Measurements from ENCODE around the gene CAPZA2.

The CAPZA2 gene

DNA sequence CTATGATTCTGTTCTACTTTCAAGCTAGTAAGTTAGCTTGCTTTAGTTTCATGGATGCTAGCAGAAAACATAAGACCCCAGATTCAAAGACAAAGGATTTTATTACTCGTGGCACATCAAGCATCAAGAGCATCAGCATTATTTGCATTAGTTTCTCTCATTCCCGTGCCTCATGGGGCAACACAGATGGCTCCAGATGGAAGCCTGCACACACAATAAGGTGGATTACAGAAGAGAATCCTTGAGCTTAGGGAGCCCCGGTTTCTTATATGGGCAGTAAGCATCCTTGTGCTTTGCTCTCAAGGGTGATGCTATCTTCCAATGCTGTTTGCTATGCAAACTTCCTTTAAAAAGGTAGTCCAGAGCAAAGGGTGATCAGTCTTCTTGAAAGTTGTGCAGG, 10.7 kb upstream of the CAPZA2 start:
- H3K9me3 ChIP-seq (ENCODE audit: severe bottlenecking), result no peaks in the 10 kb centered on the region
- H3K27ac ChIP-seq, result no peak overlapping the region
- H3K36me3 ChIP-seq, result no peaks in the 10 kb centered on the region
- H3K4me3 ChIP-seq (ENCODE audit: low read depth, low read length), result no peak overlapping the region
- no peak for DNase-seq
- TF ChIP-seq CTCF (IDR thresholded peaks at IDR 0.05; ENCODE audit: low read depth, low read length), result no peak
- no peaks in the 10 kb centered on the region for H3K27me3 ChIP-seq (ENCODE audit: insufficient read depth, low read depth, severe bottlenecking)

GRCh38 chr7:116854132-116854531, 8.3 kb upstream of the CAPZA2 start:
- no peak for DNase-seq
- Histone ChIP-seq H3K36me3 (no peaks in the 10 kb centered on the region), H3K4me3 (ENCODE audit: low read depth, low read length) (no peak overlapping the region), H3K27ac (no peak overlapping the region), H3K9me3 (ENCODE audit: severe bottlenecking) (no peaks in the 10 kb centered on the region), H3K27me3 (ENCODE audit: insufficient read depth, low read depth, severe bottlenecking) (no peaks in the 10 kb centered on the region)
- no peak for TF ChIP-seq CTCF (IDR thresholded peaks at IDR 0.05; ENCODE audit: low read depth, low read length)

- Histone ChIP-seq H3K9me3 (ENCODE audit: severe bottlenecking) (no peaks in the 10 kb centered on the region), H3K27ac (no peak overlapping the region), H3K36me3 (no peaks in the 10 kb centered on the region), H3K27me3 (ENCODE audit: insufficient read depth, low read depth, severe bottlenecking) (no peaks in the 10 kb centered on the region), H3K4me3 (ENCODE audit: low read depth, low read length) (no peak overlapping the region)
- DNase-seq, result no peak
- no peak for TF ChIP-seq CTCF (IDR thresholded peaks at IDR 0.05; ENCODE audit: low read depth, low read length)
Observed at GRCh38 chr7:116857052-116857451, 5.3 kb upstream of the CAPZA2 start.

DNA sequence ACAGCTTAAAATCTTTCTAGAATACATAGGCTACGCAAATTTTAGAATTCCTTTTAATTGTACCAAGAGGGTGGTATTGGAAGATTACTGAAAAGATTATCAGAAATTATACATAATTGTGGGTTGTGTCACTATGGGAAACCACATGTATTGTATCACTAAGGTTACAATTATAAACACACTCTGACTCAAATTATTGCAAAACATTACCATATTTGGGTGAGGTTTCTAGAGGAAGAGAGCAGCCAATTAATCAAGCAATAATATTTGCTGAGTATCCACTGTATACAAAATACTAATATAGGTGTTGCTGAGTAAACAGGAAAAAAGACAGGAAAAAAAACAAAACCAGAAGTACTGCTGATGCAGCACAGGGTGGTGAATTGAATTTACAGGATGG, 3.1 kb upstream of the CAPZA2 start:
- no peak overlapping the region for H3K4me3 ChIP-seq (ENCODE audit: low read depth, low read length)
- TF ChIP-seq CTCF (IDR thresholded peaks at IDR 0.05; ENCODE audit: low read depth, low read length), result no peak
- no peak for DNase-seq
- H3K27me3 ChIP-seq (ENCODE audit: insufficient read depth, low read depth, severe bottlenecking), result no peaks in the 10 kb centered on the region
- H3K27ac ChIP-seq, result no peak overlapping the region
- H3K36me3 ChIP-seq, result no peaks in the 10 kb centered on the region
- H3K9me3 ChIP-seq (ENCODE audit: severe bottlenecking), result no peaks in the 10 kb centered on the region

DNA sequence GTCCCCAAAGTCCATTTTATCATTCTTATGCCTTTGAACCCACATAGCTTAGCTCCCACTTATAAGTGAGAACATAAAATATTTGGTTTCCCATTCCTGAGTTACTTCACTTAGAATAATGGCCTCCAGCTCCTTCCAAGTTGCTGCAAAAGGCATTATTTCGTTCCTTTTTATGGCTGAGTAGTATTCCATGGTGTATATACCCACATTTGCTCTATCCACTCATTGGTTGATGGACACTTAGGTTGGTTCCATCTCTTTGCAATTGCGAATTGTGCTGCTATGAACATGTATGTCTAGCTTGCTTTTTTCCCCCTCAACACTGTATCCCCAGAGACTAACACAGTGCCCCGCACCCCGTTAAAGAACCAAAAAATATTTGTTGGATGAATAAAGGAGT, 670 bp upstream of the CAPZA2 start:
- TF ChIP-seq CTCF (IDR thresholded peaks at IDR 0.05; ENCODE audit: low read depth, low read length), result no peak
- no peaks in the 10 kb centered on the region for H3K27me3 ChIP-seq (ENCODE audit: insufficient read depth, low read depth, severe bottlenecking)
- no peaks in the 10 kb centered on the region for H3K9me3 ChIP-seq (ENCODE audit: severe bottlenecking)
- DNase-seq, result no peak
- H3K27ac ChIP-seq, result no peak overlapping the region
- H3K4me3 ChIP-seq (ENCODE audit: low read depth, low read length), result no peak overlapping the region
- no peaks in the 10 kb centered on the region for H3K36me3 ChIP-seq

DNA sequence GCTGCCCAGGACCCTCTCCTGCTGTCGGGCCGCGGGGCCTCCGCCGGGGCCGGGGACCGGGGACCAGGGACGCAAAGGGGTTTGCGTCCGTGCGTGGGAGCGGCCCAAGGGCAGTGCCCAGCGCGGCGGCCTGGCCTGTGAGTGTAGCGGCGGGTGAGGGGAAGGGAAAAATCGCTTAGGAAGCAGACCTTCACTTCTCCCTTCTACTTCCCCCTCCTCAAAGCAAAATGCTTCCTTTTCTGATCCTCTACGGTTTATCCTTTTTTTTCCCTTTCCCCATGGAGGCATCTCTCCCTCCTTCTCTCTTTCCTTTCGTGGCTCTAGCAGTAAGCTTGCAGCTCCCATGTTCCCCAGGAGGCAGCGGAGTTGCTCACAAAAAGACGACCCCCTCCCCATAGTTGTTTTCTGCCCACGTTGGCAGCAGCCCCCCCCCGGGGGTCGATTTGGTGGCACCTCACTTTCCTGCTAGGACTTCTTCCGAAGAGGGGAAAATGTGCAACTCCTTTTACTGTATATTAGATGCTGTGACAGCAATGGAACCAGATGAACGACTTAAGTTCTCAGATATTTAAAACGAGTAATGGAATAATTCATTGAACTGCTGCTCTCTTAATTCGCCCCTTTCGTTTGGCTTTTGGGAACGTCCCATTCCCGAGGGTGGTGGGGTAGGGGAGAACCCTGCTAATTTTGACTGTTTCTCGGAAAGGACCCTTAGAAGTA, 724 bp downstream of the CAPZA2 start:
- Histone ChIP-seq H3K36me3 (no peaks in the 10 kb centered on the region), H3K27ac (peak overlapping the region; percentile 90), H3K27me3 (ENCODE audit: insufficient read depth, low read depth, severe bottlenecking) (no peaks in the 10 kb centered on the region), H3K4me3 (ENCODE audit: low read depth, low read length) (peak overlapping the region; percentile 55), H3K9me3 (ENCODE audit: severe bottlenecking) (no peaks in the 10 kb centered on the region)
- DNase-seq, result peak; percentile 36
- no peak for TF ChIP-seq CTCF (IDR thresholded peaks at IDR 0.05; ENCODE audit: low read depth, low read length)
